Esophagus squamous epithelium (tissue), 5 donors: ENCODE data around the gene FOXRED2. TPM values are rescaled to one million over a fixed set of nuclear protein-coding genes. Genes with fewer than 3 reads are reported as not detected.

Source experiments
- DNase-seq: peaks from one replicate; lab custom pipeline; 2025; lab: John Stamatoyannopoulos, UW
- H3K27ac ChIP-seq, 4 donors: fragments of 200-600 bp; sonication (generic); one replicate each; pipeline ENCODE4 v1.5.1; 2016 to 2019; ENCODE audit warnings: mild to moderate bottlenecking in 1 of 4
- H3K27me3 ChIP-seq, 4 donors: fragments of 200-600 bp; sonication (generic); 1 replicate in 3 of 4; 2 replicates in 1 of 4; pipeline versions ENCODE4 v1.5.1 to v1.6.0; 2017 to 2021; ENCODE audit warnings: antibody characterized with exemption in 1 of 4
- H3K36me3 ChIP-seq, 3 donors: fragments of 200-600 bp; sonication (generic); one replicate each; pipeline ENCODE4 v1.5.1; 2016 to 2019
- H3K4me1 ChIP-seq, 3 donors: fragments of 200-600 bp; sonication (generic); one replicate each; pipeline ENCODE4 v1.5.1; 2017 to 2019
- H3K4me3 ChIP-seq, 4 donors: fragments of 200-600 bp; sonication (generic); 1 replicate in 3 of 4; 2 replicates in 1 of 4; pipeline ENCODE4 v1.5.1; 2016 to 2019; ENCODE audit warnings: mild to moderate bottlenecking in 2 of 4, moderate library complexity in 1 of 4
- H3K9me3 ChIP-seq, 3 donors: fragments of 200-600 bp; sonication (generic); one replicate each; pipeline ENCODE4 v1.5.1; 2016 to 2019
- POLR2A ChIP-seq, 4 donors: fragments of 450-650 bp; IDR thresholded peaks; one replicate each; pipeline ENCODE4 v1.6.1; 2017; ENCODE audit warnings: antibody characterized with exemption in 4 of 4, mild to moderate bottlenecking in 4 of 4, moderate library complexity in 3 of 4
- WGBS, 2 donors: methylation state at CpG; one replicate each; pipeline ENCODE4 v1.1.5; 2018; 5-methylcytosine and 5-hydroxymethylcytosine counted together
- intact Hi-C: fragments of 100-400 bp; cut with DNase I; formaldehyde crosslinking; loops from one replicate; pipeline ENCODE4 v1.15.0; 2022
- total RNA-seq, 4 donors: library from RNA; depleted of rRNA; stranded (reverse); fragments of >200 nt; gene quantifications; one replicate each; pipeline ENCODE4 v1.1.0, GENCODE V29; 2016
- TF ChIP-seq, protein P1 (sequence below), 6 experiments: fragments of 450-650 bp in 4 of 6; fragments of 200-600 bp in 2 of 6; sonication (generic) in 2 of 6; IDR thresholded peaks; one replicate each; pipeline ENCODE4 v1.5.1; 2016 to 2019; ENCODE audit warnings: antibody characterized with exemption in 6 of 6, mild to moderate bottlenecking in 4 of 6, moderate library complexity in 4 of 6
- donor health status: DM: yes; HTN: yes; CAD: no.

The FOXRED2 gene
- total RNA-seq, 4 donors from 2014 or later, result 3.8 to 21.0 (median 7.6) TPM

GRCh38 chr22:36549033-36549432 lies 42.2 kb upstream of the FOXRED2 start:
- no peak overlapping the region for H3K4me3 ChIP-seq
- H3K4me1 ChIP-seq, result peaks cover 0 to 38% (median 8%) of the 10 kb centered on the region in 3 donors
- H3K27ac ChIP-seq, result peak overlapping the region in 1 of 4 donors; percentile 21
- H3K9me3 ChIP-seq, result no peaks in the 10 kb centered on the region
- intact Hi-C loops, result loop anchor here (10.0 kb wide), 1 partner anchor 316 kb away; the partner anchor contains the start of gene NCF4
- TF ChIP-seq, protein P1, sequence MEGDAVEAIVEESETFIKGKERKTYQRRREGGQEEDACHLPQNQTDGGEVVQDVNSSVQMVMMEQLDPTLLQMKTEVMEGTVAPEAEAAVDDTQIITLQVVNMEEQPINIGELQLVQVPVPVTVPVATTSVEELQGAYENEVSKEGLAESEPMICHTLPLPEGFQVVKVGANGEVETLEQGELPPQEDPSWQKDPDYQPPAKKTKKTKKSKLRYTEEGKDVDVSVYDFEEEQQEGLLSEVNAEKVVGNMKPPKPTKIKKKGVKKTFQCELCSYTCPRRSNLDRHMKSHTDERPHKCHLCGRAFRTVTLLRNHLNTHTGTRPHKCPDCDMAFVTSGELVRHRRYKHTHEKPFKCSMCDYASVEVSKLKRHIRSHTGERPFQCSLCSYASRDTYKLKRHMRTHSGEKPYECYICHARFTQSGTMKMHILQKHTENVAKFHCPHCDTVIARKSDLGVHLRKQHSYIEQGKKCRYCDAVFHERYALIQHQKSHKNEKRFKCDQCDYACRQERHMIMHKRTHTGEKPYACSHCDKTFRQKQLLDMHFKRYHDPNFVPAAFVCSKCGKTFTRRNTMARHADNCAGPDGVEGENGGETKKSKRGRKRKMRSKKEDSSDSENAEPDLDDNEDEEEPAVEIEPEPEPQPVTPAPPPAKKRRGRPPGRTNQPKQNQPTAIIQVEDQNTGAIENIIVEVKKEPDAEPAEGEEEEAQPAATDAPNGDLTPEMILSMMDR (IDR thresholded peaks at IDR 0.05), result no peak
- no peak for TF ChIP-seq POLR2A (IDR thresholded peaks at IDR 0.05)
- no peak for DNase-seq
- peaks cover 0 to 52% (median 3%) of the 10 kb centered on the region in 4 donors for H3K27me3 ChIP-seq
- H3K36me3 ChIP-seq, result no peaks in the 10 kb centered on the region
- 56 to 66% methylated on average over 5 of the region's 5 CpGs for WGBS, 2 donors

GRCh38 chr22:36548606-36549005 lies 41.8 kb upstream of the FOXRED2 start:
- intact Hi-C loops, result loop anchor here (10.0 kb wide), 1 partner anchor 316 kb away; the partner anchor contains the start of gene NCF4
- WGBS, 2 donors, result 33 to 48% methylated on average over 10 to 13 of the region's 14 CpGs

DNA sequence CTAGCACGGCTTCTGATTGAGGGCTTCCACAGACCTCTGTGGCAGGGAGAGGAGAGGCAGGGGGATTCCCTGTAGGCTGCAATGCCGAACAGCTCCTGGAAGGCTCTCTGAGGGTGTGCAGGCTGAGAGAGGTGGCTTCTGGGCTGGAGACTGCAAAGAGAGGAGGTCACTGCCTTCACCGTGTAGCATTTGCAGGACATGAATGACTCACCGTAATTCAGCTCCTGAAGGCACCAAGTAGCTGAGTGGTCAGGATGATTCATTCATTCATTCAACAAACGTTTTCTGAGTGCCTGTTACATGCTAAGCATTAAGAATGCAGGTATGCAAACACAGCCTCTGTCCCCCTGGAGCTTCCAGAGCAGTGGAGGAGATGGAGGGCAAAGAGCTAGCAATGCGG lies 40.1 kb upstream of the FOXRED2 start:
- Histone ChIP-seq H3K27me3 (peaks cover 0 to 48% (median 4%) of the 10 kb centered on the region in 4 donors), H3K27ac (no peak overlapping the region), H3K4me3 (no peak overlapping the region), H3K36me3 (no peaks in the 10 kb centered on the region), H3K4me1 (peaks cover 0 to 38% (median 13%) of the 10 kb centered on the region in 3 donors), H3K9me3 (no peaks in the 10 kb centered on the region)
- no peak for TF ChIP-seq POLR2A (IDR thresholded peaks at IDR 0.05)
- TF ChIP-seq, protein P1 (IDR thresholded peaks at IDR 0.05), result no peak
- WGBS, 2 donors, result 36 to 37% methylated on average over 4 to 5 of the region's 6 CpGs
- intact Hi-C loops, result loop anchor here (10.0 kb wide), 1 partner anchor 318 kb away; the partner anchor contains the start of gene NCF4
- no peak for DNase-seq

More at GRCh38 chr22:36548606-36549005, 41.8 kb upstream of the FOXRED2 start:
- TF ChIP-seq, protein P1 (IDR thresholded peaks at IDR 0.05), result no peak
- no peak for TF ChIP-seq POLR2A (IDR thresholded peaks at IDR 0.05)
- Histone ChIP-seq H3K27me3 (peaks cover 0 to 52% (median 3%) of the 10 kb centered on the region in 4 donors), H3K36me3 (no peaks in the 10 kb centered on the region), H3K4me1 (peaks cover 0 to 38% (median 8%) of the 10 kb centered on the region in 3 donors), H3K27ac (peak overlapping the region in 1 of 4 donors; percentile 21), H3K9me3 (no peaks in the 10 kb centered on the region), H3K4me3 (no peak overlapping the region)
- no peak for DNase-seq

DNA sequence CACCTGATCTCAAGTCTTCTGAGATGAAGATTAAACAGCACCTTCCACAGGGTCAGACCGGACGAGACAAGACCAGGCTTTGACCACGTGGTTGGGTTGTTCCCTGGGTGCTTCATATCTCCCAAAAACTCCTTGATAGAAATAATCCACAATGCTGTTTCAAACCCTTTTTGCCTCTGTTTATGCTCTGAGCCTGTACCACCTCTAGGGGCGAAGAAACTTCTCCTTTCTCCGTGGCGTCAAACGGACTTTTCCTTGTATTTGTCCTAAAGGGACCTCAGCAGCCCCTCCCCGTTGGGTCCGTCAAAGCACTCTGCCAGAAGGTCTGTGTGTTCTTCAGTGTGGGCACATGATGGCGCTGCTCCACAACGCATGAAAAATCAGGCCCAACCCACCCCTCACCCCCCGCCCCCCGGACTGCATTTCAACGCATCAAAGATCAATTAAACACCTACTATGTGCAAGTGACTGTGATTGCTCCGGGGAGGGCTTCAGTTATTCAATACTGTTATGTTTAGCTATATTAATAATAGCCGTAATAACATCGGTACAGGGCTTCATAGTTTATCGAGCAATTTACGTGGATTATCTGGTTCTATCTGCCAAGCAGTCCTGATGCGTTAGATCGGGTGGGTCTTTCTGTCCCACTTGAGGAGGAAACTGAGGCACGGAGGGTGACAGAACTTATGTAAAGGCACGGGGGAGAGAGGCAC lies 39.4 kb upstream of the FOXRED2 start:
- H3K9me3 ChIP-seq, result no peaks in the 10 kb centered on the region
- intact Hi-C loops, result loop anchor here (10.0 kb wide), 1 partner anchor 319 kb away; the partner anchor contains the start of gene NCF4
- 19 to 35% methylated on average over 19 to 22 of the region's 23 CpGs for WGBS, 2 donors
- no peak overlapping the region for H3K4me3 ChIP-seq
- H3K4me1 ChIP-seq, result peaks cover 4 to 38% (median 16%) of the 10 kb centered on the region in 3 donors
- no peaks in the 10 kb centered on the region for H3K36me3 ChIP-seq
- H3K27me3 ChIP-seq, result peaks cover 0 to 42% (median 4%) of the 10 kb centered on the region in 4 donors
- DNase-seq, result no peak
- H3K27ac ChIP-seq, result no peak overlapping the region
- no peak for TF ChIP-seq POLR2A (IDR thresholded peaks at IDR 0.05)
- TF ChIP-seq, protein P1 (IDR thresholded peaks at IDR 0.05), result peak in 4 of 6 experiments; percentile 10 to 47 (median 28)

- WGBS, 2 donors, result 84 to 93% methylated on average over 10 to 11 of the region's 11 CpGs
- Histone ChIP-seq H3K36me3 (no peaks in the 10 kb centered on the region), H3K9me3 (no peaks in the 10 kb centered on the region), H3K27me3 (peaks cover 0 to 22% (median 1%) of the 10 kb centered on the region in 4 donors), H3K27ac (no peak overlapping the region), H3K4me3 (no peak overlapping the region), H3K4me1 (peaks cover 4 to 28% (median 15%) of the 10 kb centered on the region in 3 donors)
- intact Hi-C loops, result loop anchor here (10.0 kb wide), 1 partner anchor 321 kb away; the partner anchor contains the start of gene NCF4
- TF ChIP-seq, protein P1 (IDR thresholded peaks at IDR 0.05), result no peak
- TF ChIP-seq POLR2A (IDR thresholded peaks at IDR 0.05), result no peak
- no peak for DNase-seq
Measured at GRCh38 chr22:36544107-36544620, 37.3 kb upstream of the FOXRED2 start.
